GM12878 (cell line): ENCODE results near the gene H2BK1. TPM values are rescaled to one million over a fixed set of nuclear protein-coding genes. Genes with fewer than 3 reads are reported as not detected.

Experiments
- BCL11A ChIP-seq: IDR thresholded peaks from 2 replicates; pipeline ENCODE4 v1.6.1; 2011; ENCODE audit warnings: low read depth, low read length
- CEBPZ ChIP-seq: fragments of 150-350 bp; IDR thresholded peaks from 2 replicates; pipeline ENCODE4 v1.6.1; 2016; ENCODE audit warnings: low read depth, low read length
- CREB1 ChIP-seq: IDR thresholded peaks from 2 replicates; pipeline ENCODE4 v1.6.1; 2012; ENCODE audit warnings: low read depth, mild to moderate bottlenecking, inconsistent platforms
- ELK1 ChIP-seq: IDR thresholded peaks from 2 replicates; pipeline ENCODE4 v1.6.1; 2012; ENCODE audit warnings: low read depth, low read length, improper control_type of control experiment
- ETV6 ChIP-seq, 2 experiments: fragments of 450-650 bp in 1 of 2; IDR thresholded peaks in 1 of 2; conservative IDR thresholded peaks in 1 of 2; 2 replicates each; pipeline ENCODE4 v1.6.1; 2014; ENCODE audit warnings: antibody characterized with exemption in 1 of 2, borderline replicate concordance in 1 of 2, low read depth in 1 of 2, mild to moderate bottlenecking in 1 of 2, moderate library complexity in 1 of 2
- FOXK2 ChIP-seq: fragments of 450-650 bp; IDR thresholded peaks from 2 replicates; pipeline ENCODE4 v1.6.1; 2017; ENCODE audit warnings: mild to moderate bottlenecking, moderate library complexity
- FOXM1 ChIP-seq: IDR thresholded peaks from 2 replicates; pipeline ENCODE4 v1.6.1; 2012; ENCODE audit warnings: low read depth, mild to moderate bottlenecking, inconsistent platforms, low read length, moderate library complexity
- GABPA ChIP-seq: IDR thresholded peaks from 2 replicates; pipeline ENCODE4 v1.6.1; 2014; ENCODE audit warnings: antibody characterized with exemption, low read depth, mild to moderate bottlenecking, inconsistent platforms
- IKZF1 ChIP-seq: fragments of 450-650 bp; conservative IDR thresholded peaks from 2 replicates; pipeline ENCODE4 v1.6.1; 2017; ENCODE audit warnings: antibody characterized with exemption, mild to moderate bottlenecking
- NFYA ChIP-seq: IDR thresholded peaks from 2 replicates; pipeline ENCODE4 v1.6.1; 2011; ENCODE audit warnings: low read depth, mild to moderate bottlenecking, low read length, improper control_type of control experiment, borderline replicate concordance
- NKRF ChIP-seq: fragments of 450-650 bp; conservative IDR thresholded peaks from 2 replicates; pipeline ENCODE4 v1.6.1; 2017; ENCODE audit warnings: mild to moderate bottlenecking, moderate library complexity
- NR2C1 ChIP-seq: fragments of 450-650 bp; IDR thresholded peaks from 2 replicates; pipeline ENCODE4 v1.6.1; 2017; ENCODE audit warnings: antibody characterized with exemption, mild to moderate bottlenecking, moderate library complexity
- SKIL ChIP-seq: fragments of 450-650 bp; IDR thresholded peaks from 2 replicates; pipeline ENCODE4 v1.6.1; 2017; ENCODE audit warnings: mild to moderate bottlenecking, low read depth, inconsistent platforms; ENCODE audit not compliant: poor library complexity, severe bottlenecking
- SMAD5 ChIP-seq: IDR thresholded peaks from 2 replicates; pipeline ENCODE4 v1.6.1; 2016; ENCODE audit warnings: antibody characterized with exemption, low read depth
- SP1 ChIP-seq: IDR thresholded peaks from one replicate; pipeline ENCODE4 v1.6.1; 2011; ENCODE audit warnings: low read depth, low read length
- TAF1 ChIP-seq: IDR thresholded peaks from 2 replicates; pipeline ENCODE4 v1.6.1; 2011; ENCODE audit warnings: mild to moderate bottlenecking, low read depth, low read length, borderline replicate concordance
- ZSCAN29 ChIP-seq: fragments of 450-650 bp; IDR thresholded peaks from 2 replicates; pipeline ENCODE4 v1.6.1; 2017; ENCODE audit warnings: mild to moderate bottlenecking, moderate library complexity
- ZZZ3 ChIP-seq: IDR thresholded peaks from 2 replicates; pipeline ENCODE4 v1.6.1; 2011; ENCODE audit warnings: low read depth; ENCODE audit not compliant: control insufficient read depth, insufficient read length
- polyA plus RNA-seq, 11 experiments: library from polyadenylated mRNA; depleted of rRNA in 4 of 11; unstranded in 6 of 11; stranded (reverse) in 5 of 11; fragments of >200 nt; fragmentation: Nextera tagmentation in 4 of 11; fragmentation: Illumina TruSeq in 1 of 11; extraction: Ambion mirVana in 4 of 11; extraction: Trizol in 1 of 11; gene quantifications; 1 replicate in 1 of 11; 2 replicates in 10 of 11; pipeline versions ENCODE4 v1.2.1 to v1.2.3, GENCODE V29; 2011 to 2016; ENCODE audit warnings: inconsistent platforms in 2 of 11, missing spikeins in 2 of 11, low read depth in 1 of 11
- total RNA-seq, 4 experiments: library from RNA; depleted of rRNA in 3 of 4; stranded (reverse); fragments of >200 nt in 3 of 4; fragmentation: Illumina TruSeq in 1 of 4; extraction: Trizol in 1 of 4; gene quantifications; 2 replicates each; pipeline versions ENCODE4 v1.2.1 to v1.2.3, GENCODE V29; 2013 to 2021

H2BK1 gene
- total and polyA plus RNA-seq, 10 of the 15 experiments (the other 5 are each of a cell fraction or from before 2014, with no cell fraction given) = 0.54 TPM; not detected in 9

- TF ChIP-seq SKIL (no peak), ZSCAN29 (no peak), TAF1 (no peak), CREB1 (peak; percentile 49; the same call in 1 of the 2 replicates), SMAD5 (no peak), CEBPZ (no peak), NKRF (no peak), ELK1 (no peak), NR2C1 (no peak), FOXK2 (no peak), ETV6 (conservative IDR thresholded peaks at IDR 0.05 in 1 of 2, IDR thresholded peaks at IDR 0.05 in 1 of 2; ENCODE audit: borderline replicate concordance in 1 of 2, low read depth in 1 of 2) (no peak), FOXM1 (peak; percentile 40; the same call in 1 of the 2 replicates), ZZZ3 (no peak), IKZF1 (no peak), SP1 (peak; percentile 69), BCL11A (no peak), GABPA (no peak), NFYA (no peak)
Measured at GRCh38 chr7:151172273-151173141, 37.8 kb downstream of the H2BK1 start (continued).
